ENCODE data around the gene SLC10A1.

Gene SLC10A1

DNA sequence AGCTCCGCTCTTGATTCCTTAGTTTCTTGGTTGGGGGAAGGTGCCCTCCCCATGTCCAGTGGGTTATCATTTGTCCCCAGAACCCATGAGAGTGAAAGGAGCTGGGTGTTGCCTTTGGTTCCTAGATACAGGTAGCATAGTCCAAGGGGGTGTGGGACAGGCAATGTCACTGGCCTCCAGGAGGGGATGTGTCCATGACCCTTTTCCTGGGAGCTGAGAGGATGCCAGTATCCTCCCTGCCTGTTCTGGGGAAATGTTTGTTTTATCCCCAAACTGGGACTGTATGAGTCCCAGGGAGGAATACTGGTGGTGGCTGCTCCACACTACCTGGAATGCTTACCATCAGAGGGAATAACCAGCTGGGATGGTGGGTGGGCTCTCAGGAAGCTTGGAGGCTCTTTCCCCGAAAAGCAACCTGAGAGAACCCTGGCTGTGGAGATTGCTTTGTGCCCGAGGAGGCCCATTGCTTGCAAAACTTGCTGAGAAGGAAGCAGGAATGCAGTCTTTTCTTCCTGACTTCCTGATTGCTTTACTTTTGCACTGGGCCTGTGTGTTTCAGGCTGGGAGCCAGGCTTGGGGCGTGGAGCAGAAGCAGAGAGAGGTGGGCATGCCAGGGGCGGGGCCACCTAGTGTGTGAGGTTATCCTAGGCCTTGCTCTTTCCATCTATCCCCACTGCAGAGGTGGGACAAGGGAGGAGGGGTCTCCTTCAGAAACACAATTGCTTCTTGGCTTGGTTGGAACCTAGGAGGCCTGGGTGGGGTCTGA is 715 bp upstream of the SLC10A1 start:
- H3K4me3 ChIP-seq (ENCODE audit: low read depth, low read length): no peak overlapping the region
- TF ChIP-seq, protein P1, sequence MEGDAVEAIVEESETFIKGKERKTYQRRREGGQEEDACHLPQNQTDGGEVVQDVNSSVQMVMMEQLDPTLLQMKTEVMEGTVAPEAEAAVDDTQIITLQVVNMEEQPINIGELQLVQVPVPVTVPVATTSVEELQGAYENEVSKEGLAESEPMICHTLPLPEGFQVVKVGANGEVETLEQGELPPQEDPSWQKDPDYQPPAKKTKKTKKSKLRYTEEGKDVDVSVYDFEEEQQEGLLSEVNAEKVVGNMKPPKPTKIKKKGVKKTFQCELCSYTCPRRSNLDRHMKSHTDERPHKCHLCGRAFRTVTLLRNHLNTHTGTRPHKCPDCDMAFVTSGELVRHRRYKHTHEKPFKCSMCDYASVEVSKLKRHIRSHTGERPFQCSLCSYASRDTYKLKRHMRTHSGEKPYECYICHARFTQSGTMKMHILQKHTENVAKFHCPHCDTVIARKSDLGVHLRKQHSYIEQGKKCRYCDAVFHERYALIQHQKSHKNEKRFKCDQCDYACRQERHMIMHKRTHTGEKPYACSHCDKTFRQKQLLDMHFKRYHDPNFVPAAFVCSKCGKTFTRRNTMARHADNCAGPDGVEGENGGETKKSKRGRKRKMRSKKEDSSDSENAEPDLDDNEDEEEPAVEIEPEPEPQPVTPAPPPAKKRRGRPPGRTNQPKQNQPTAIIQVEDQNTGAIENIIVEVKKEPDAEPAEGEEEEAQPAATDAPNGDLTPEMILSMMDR (IDR thresholded peaks at IDR 0.05; ENCODE audit: borderline replicate concordance, insufficient read depth, low read depth, low read length): no peak

DNA sequence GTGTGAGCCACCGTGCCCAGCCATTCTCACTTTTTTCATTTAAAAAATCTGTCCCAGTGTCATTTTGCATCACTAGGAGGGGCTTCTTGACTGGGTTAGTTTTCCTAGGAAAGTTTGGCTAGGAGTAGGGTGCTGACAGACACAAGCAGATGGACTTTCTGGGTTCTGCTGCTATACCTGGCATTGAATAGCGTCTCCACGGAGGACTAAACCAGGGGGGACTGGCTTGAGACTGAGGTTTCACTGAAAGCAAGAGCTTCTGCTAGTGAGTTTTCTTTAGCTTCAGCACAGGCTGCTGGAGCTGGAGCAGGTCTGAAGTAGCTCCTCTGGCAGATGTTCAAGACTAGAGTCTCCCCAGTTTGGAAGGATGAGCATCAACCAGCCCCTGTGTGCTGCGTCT is 1.4 kb downstream of the SLC10A1 start:
- TF ChIP-seq, protein P1 (IDR thresholded peaks at IDR 0.05; ENCODE audit: borderline replicate concordance, insufficient read depth, low read depth, low read length): no peak
- no peak overlapping the region for H3K4me3 ChIP-seq (ENCODE audit: low read depth, low read length)

DNA sequence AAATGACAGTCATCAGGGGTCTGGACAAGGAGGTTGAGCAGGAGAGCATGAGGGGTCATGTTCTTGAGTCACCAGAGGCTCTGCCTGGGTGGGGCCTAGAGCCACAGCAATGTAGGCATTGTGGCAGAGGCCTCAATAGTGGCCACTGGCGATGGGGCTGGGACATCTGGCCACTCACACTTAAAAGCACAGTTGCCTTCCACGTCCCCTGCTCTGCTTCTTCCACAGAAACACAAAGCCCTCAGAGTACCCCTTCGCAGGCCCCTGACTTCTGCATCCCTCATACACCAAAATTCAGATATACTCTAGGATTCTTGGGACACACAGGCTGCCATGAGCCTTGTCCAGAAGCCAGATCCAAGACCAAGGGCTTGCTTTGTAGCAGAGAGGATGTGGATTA is 2.2 kb downstream of the SLC10A1 start:
- no peak overlapping the region for H3K4me3 ChIP-seq (ENCODE audit: low read depth, low read length)
- TF ChIP-seq, protein P1 (IDR thresholded peaks at IDR 0.05; ENCODE audit: borderline replicate concordance, insufficient read depth, low read depth, low read length): no peak

DNA sequence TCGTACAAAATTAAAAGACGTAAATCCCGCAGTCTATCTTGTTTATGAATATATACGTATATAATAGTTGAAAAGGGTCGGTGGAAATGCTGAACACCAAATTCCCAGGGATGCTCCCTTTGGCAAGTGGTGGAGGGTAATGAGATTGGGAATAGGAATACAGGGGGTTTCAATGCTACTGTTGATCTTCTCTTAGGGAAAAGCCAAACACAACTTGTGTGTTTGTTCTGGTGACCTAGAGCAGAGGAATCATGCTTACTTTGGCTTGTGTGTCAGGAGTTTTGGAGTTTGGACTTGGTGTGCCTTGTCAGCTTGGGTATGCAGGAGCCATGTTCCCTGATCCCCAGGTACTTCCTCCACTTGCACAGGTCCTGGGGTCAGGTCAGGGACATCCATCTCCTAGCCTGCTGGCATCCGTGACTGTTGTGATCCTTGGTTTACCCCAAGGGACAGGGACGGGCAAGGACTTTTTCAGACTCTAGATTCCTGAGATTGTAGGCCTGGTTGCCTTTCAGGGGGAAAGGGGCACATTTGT is 4.1 kb downstream of the SLC10A1 start:
- TF ChIP-seq, protein P1 (IDR thresholded peaks at IDR 0.05; ENCODE audit: borderline replicate concordance, insufficient read depth, low read depth, low read length): no peak
- H3K4me3 ChIP-seq (ENCODE audit: low read depth, low read length): no peak overlapping the region

DNA sequence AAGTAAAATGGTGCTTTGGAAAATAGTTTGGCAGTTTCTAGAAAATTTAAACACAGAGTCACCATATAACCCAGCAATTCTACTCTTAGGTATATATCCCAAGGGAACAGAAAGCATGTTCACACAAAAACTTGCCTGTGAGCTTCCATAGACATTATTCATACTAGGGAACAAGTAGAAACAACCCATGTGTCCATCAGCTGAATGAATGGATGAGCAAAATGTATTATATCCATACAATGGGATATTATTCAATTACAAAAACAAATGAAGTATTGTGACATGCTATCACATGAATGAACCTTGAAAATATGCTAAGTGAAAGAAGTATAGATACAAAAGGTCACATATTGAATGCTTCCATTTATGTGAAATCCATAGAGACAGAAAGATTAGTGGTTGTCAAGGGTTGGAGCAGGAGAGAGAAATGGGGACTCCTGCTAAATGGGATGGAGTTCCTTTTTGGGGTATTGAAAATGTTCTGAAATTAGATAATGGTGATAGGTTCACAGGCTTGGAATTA is 7.9 kb downstream of the SLC10A1 start:
- no peak overlapping the region for H3K4me3 ChIP-seq (ENCODE audit: low read depth, low read length)
- TF ChIP-seq, protein P1 (IDR thresholded peaks at IDR 0.05; ENCODE audit: borderline replicate concordance, insufficient read depth, low read depth, low read length): no peak

DNA sequence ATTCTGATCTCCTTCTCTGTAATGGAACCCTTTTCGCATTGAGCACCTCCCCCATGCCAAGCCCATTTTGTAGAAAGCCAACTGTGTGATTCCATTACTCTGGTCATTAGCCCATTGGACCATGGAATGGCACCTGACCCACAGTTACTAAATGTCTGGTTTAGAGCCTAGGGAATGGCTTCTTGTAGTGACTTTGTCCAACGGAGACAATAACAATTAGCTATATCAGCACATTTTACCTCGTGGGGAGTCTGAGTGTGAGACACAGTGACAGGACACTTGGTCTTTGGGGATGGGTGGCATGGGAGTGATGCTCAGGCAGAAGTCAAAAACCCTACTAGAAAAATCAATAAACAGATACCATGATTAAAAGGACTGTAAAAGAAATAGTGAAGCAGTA is 10.4 kb downstream of the SLC10A1 start:
- TF ChIP-seq, protein P1 (IDR thresholded peaks at IDR 0.05; ENCODE audit: borderline replicate concordance, insufficient read depth, low read depth, low read length): no peak

DNA sequence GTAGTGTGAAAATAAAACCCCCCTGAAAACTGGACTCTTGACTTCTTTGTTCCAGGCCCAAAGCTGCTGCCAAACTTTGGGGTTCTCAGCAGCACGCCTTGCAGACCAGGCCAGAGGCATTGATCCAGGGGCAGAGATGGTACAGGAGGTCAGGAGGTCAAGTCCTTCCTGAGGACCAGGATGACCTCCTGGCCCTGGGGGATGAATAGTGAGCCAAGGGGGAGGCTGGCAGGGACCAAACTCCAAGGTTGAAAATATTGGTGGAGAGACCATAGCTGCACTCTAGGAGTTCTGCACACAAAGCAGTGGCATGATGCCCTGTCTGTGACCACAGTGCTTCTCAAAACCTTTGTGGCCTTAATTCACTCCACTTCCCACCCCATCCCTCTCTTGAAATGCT is 12.1 kb downstream of the SLC10A1 start:
- TF ChIP-seq, protein P1 (IDR thresholded peaks at IDR 0.05; ENCODE audit: borderline replicate concordance, insufficient read depth, low read depth, low read length): no peak
- H3K4me3 ChIP-seq (ENCODE audit: low read depth, low read length): no peak overlapping the region

More for the DNA sequence above, 10.4 kb downstream of the SLC10A1 start:
- H3K4me3 ChIP-seq (ENCODE audit: low read depth, low read length): no peak overlapping the region
